Astrocyte (in vitro differentiated cells and primary cell): ENCODE data around the gene RAB17. TPM values are rescaled to one million over a fixed set of nuclear protein-coding genes. Genes with fewer than 3 reads are reported as not detected.

ENCODE experiments used
- DNase-seq: peaks from one replicate; pipeline ENCODE4 v3.0.0-alpha.2; 2010; ENCODE audit warnings: low read depth
- FAIRE-seq: peaks from 2 replicates; lab custom pipeline; 2011; peaks lifted over from hg19 to GRCh38; lab: Jason Lieb, UNC
- H2AFZ ChIP-seq: 2 replicates; pipeline ENCODE4 v1.6.0; 2012; ENCODE audit warnings: low read depth, low read length, inconsistent platforms
- H3K27ac ChIP-seq: 2 replicates; pipeline ENCODE4 v1.5.1; 2011; ENCODE audit warnings: low read depth, low read length, inconsistent platforms
- H3K27me3 ChIP-seq: 2 replicates; pipeline ENCODE4 v1.6.0; 2011; ENCODE audit warnings: low read length, inconsistent platforms; ENCODE audit not compliant: insufficient read depth
- H3K36me3 ChIP-seq: 2 replicates; pipeline ENCODE4 v1.5.1; 2011; ENCODE audit warnings: low read length, inconsistent platforms; ENCODE audit not compliant: insufficient read depth
- H3K4me1 ChIP-seq: 2 replicates; pipeline ENCODE4 v1.5.1; 2011; ENCODE audit warnings: low read length, inconsistent platforms; ENCODE audit not compliant: insufficient read depth
- H3K4me2 ChIP-seq: 2 replicates; pipeline ENCODE4 v1.6.0; 2012; ENCODE audit warnings: low read length, inconsistent platforms
- H3K4me3 ChIP-seq: 2 replicates; pipeline ENCODE4 v1.5.1; 2011; ENCODE audit warnings: low read depth, mild to moderate bottlenecking, low read length, inconsistent platforms; ENCODE audit not compliant: insufficient read depth
- H3K79me2 ChIP-seq: 2 replicates; pipeline ENCODE4 v1.6.0; 2012; ENCODE audit warnings: mild to moderate bottlenecking, low read length, inconsistent platforms; ENCODE audit not compliant: insufficient read depth
- H3K9ac ChIP-seq: 2 replicates; pipeline ENCODE4 v1.6.0; 2012; ENCODE audit warnings: mild to moderate bottlenecking, low read length, inconsistent platforms
- H3K9me3 ChIP-seq: 2 replicates; pipeline ENCODE4 v1.5.1; 2012; ENCODE audit warnings: low read depth, mild to moderate bottlenecking, low read length, inconsistent platforms; ENCODE audit not compliant: insufficient read depth
- H4K20me1 ChIP-seq: 2 replicates; pipeline ENCODE4 v1.6.0; 2012; ENCODE audit warnings: low read length, inconsistent platforms; ENCODE audit not compliant: insufficient read depth
- H3K27ac Mint-ChIP-seq: one replicate; pipeline ENCODE4 v1.8.0; 2021; ENCODE audit warnings: mild to moderate bottlenecking, mixed read lengths; ENCODE audit not compliant: unreplicated experiment
- H3K27me3 Mint-ChIP-seq: one replicate; pipeline ENCODE4 v1.8.0; 2021; ENCODE audit warnings: low read depth, mixed read lengths; ENCODE audit not compliant: unreplicated experiment
- H3K36me3 Mint-ChIP-seq: one replicate; pipeline ENCODE4 v1.8.0; 2021; ENCODE audit warnings: low read depth, mixed read lengths; ENCODE audit not compliant: unreplicated experiment
- H3K4me1 Mint-ChIP-seq: one replicate; pipeline ENCODE4 v1.8.0; 2021; ENCODE audit warnings: low read depth, mixed read lengths; ENCODE audit not compliant: unreplicated experiment
- H3K4me3 Mint-ChIP-seq: one replicate; pipeline ENCODE4 v1.8.0; 2021; ENCODE audit warnings: mild to moderate bottlenecking, moderate library complexity, mixed read lengths; ENCODE audit not compliant: unreplicated experiment
- H3K9me3 Mint-ChIP-seq: one replicate; pipeline ENCODE4 v1.8.0; 2021; ENCODE audit warnings: mild to moderate bottlenecking, mixed read lengths; ENCODE audit not compliant: unreplicated experiment
- EZH2 ChIP-seq: IDR thresholded peaks from 2 replicates; pipeline ENCODE4 v1.6.1; 2012; ENCODE audit warnings: mild to moderate bottlenecking, low read length, inconsistent platforms; ENCODE audit not compliant: insufficient read depth
- total RNA-seq: library from RNA; stranded (reverse); gene quantifications from 2 replicates; pipeline ENCODE4 v1.2.1, GENCODE V29; 2021
- TF ChIP-seq, protein P1 (sequence below): IDR thresholded peaks from 2 replicates; pipeline ENCODE4 v1.5.1; 2011; ENCODE audit warnings: low read depth, mild to moderate bottlenecking, inconsistent platforms, low read length, moderate library complexity; ENCODE audit not compliant: insufficient read depth

Gene RAB17
- total RNA-seq, 1 donor from 2014 or later = 1.4 TPM

DNA sequence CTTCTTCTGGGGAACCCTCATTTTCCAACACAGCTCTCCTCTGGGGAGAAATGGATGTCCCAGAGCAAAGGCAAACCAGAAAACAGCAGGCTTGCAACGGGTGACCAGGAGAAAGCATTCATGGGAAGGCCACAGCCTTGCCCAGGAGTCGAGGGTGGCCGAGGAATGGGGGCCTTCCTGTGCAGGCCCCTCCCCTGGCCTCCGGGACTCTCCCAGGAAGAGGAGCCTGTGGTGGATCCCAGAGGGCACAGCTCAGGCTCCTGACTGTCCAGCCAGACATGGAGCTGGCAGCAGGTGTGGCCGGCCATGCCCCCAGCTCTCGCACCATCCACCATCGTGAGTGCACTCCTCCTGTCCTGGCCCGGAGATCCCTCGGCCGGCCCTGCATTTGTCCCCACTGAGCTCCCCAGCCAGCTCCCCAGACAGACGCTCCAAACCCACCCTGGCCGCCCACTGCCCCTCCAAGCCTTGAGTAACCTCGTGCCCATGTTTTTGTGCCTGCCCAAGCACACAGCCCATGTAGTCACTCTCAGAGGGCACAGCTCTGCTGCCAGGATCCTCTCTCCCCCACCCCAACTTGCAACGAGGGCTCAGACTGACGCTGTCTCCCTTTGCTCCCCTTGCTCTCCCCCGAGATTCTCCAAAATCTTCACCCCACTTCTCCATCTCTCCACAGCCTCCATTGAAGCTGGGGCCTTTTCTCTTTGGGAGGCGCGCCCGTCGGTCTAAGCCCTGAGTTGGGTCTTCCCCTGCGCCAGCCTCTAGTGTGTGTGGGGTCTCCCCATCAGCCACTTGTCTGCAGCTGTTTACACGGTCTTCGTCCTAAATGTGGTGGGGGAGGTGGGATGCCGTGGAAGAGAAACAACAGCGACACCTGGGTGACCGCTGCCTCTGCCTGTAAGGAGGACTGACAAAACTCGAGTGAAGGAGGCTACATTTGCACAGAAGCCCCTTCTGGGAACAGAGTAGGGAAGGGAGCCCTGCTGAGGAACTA lies 14.4 kb downstream of the RAB17 start:
- Histone ChIP-seq H4K20me1 (no peaks in the 10 kb centered on the region), H3K36me3 (no peaks in the 10 kb centered on the region), H3K4me2 (no peak overlapping the region), H3K9ac (no peak overlapping the region), H2AFZ (no peak overlapping the region), H3K79me2 (no peaks in the 10 kb centered on the region), H3K4me3 (no peak overlapping the region), H3K27ac (no peak overlapping the region), H3K9me3 (no peaks in the 10 kb centered on the region), H3K4me1 (peaks cover 5% of the 10 kb centered on the region), H3K27me3 (peaks cover 6% of the 10 kb centered on the region)
- Mint-ChIP-seq H3K27ac (no peak overlapping the region), H3K27me3 (peaks cover 25% of the 10 kb centered on the region), H3K4me3 (no peak overlapping the region), H3K36me3 (peaks cover 1% of the 10 kb centered on the region), H3K9me3 (no peaks in the 10 kb centered on the region), H3K4me1 (peaks cover 4% of the 10 kb centered on the region)
- TF ChIP-seq, protein P1, sequence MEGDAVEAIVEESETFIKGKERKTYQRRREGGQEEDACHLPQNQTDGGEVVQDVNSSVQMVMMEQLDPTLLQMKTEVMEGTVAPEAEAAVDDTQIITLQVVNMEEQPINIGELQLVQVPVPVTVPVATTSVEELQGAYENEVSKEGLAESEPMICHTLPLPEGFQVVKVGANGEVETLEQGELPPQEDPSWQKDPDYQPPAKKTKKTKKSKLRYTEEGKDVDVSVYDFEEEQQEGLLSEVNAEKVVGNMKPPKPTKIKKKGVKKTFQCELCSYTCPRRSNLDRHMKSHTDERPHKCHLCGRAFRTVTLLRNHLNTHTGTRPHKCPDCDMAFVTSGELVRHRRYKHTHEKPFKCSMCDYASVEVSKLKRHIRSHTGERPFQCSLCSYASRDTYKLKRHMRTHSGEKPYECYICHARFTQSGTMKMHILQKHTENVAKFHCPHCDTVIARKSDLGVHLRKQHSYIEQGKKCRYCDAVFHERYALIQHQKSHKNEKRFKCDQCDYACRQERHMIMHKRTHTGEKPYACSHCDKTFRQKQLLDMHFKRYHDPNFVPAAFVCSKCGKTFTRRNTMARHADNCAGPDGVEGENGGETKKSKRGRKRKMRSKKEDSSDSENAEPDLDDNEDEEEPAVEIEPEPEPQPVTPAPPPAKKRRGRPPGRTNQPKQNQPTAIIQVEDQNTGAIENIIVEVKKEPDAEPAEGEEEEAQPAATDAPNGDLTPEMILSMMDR = no peak
- no peak for TF ChIP-seq EZH2
- FAIRE-seq (no peak), DNase-seq (no peak)

DNA sequence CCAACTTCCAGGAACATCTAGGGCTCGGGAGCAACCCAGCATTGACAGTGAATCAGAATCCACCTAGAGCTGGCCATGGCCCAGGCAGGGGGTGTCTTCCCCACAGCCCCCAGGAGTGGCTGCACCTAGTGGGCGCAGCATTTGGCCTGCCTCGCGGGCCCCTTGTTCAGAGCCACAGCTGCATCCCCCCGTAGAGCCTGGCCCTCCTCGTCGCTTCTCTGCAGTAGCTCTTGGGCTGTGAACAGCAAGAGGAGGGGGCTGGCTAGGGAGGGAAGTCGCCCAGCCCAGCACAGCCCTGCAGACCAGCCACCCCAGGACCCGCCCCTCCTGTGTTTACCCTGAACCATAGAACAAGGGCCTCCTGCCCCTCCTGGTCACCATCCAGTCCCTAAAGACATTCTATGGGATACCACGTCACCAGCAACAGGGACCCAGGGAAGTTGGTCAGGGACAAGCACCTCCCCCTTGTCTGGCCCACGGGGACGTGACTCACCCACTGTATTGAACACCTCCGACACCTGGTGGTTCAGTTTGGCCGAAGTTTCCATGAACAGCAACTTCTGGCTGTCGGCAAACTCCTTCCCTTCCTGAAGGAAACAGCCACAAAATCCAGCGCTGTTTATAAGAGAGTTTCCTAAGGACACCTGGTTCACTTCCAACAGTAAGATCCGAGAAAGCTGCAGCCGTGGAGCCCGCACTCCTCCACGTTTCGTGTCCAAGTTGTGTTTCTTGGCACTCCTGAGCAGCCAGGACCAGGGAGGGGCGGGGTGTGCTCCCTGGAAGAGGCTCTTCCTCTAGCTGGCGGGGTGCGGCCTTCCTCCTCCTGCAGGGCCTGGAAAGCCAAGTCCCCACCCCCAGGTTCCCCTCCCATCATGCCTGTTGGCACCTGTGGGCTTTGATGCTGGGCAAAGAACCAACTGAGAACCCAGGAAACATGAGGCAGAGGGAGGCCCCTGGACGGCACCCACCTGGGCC lies 15.4 kb downstream of the RAB17 start:
- H3K4me3 ChIP-seq = no peak overlapping the region
- H2AFZ ChIP-seq = no peak overlapping the region
- Mint-ChIP-seq H3K27ac (no peak overlapping the region), H3K36me3 (peaks cover 1% of the 10 kb centered on the region), H3K4me3 (no peak overlapping the region), H3K4me1 (peaks cover 4% of the 10 kb centered on the region), H3K9me3 (no peaks in the 10 kb centered on the region), H3K27me3 (peaks cover 25% of the 10 kb centered on the region)
- H3K36me3 ChIP-seq = no peaks in the 10 kb centered on the region
- TF ChIP-seq, protein P1 = peak; percentile 7
- TF ChIP-seq EZH2 = no peak
- no peak overlapping the region for H3K4me2 ChIP-seq
- no peaks in the 10 kb centered on the region for H4K20me1 ChIP-seq
- peaks cover 5% of the 10 kb centered on the region for H3K4me1 ChIP-seq
- no peak overlapping the region for H3K9ac ChIP-seq
- no peaks in the 10 kb centered on the region for H3K9me3 ChIP-seq
- peaks cover 6% of the 10 kb centered on the region for H3K27me3 ChIP-seq
- DNase-seq = peak; percentile 29
- no peak overlapping the region for H3K27ac ChIP-seq
- no peak for FAIRE-seq
- H3K79me2 ChIP-seq = no peaks in the 10 kb centered on the region
